GM18858 (cell line): ENCODE data around the gene SPACDR.
"Not testable (repeated sequence)": the region's sequence is repeated elsewhere in the genome, so short reads cannot be mapped to it uniquely, and the experiment has no call there.

Source experiments
- ATAC-seq: cut with Tn5 transposase; IDR thresholded peaks from one replicate; pipeline ENCODE4 v1.9.1; 2021; ENCODE audit not compliant: unreplicated experiment

Gene SPACDR, protein sequence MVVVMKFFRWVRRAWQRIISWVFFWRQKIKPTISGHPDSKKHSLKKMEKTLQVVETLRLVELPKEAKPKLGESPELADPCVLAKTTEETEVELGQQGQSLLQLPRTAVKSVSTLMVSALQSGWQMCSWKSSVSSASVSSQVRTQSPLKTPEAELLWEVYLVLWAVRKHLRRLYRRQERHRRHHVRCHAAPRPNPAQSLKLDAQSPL

DNA sequence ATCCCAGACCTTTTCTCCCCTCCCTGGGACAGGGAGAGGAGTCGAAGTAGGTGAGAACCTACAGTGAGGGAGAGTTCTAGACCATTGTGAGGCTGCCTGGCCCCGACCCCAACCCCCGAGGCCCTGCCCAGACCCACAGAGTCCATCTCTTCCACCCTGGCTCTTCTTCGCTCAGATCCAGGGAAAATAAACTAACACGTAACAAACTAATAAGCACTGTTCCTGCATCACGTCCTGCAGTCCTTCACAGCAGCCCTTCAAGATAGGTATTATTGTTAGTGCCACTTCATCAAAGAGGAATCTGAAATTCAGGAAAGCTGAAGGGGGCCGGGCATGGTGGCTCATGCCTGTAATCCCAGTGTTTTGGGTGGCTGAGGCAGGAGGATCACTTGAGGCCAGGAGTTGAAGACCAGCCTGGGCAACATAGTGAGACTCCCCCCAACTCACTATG, at the start of gene SPACDR:
Gene SPACDR, minus strand, starts transcription at position 51 of the 451 bp plus-strand sequence. CDS start 235 bp downstream, outside the sequence.
- no peak for ATAC-seq

DNA sequence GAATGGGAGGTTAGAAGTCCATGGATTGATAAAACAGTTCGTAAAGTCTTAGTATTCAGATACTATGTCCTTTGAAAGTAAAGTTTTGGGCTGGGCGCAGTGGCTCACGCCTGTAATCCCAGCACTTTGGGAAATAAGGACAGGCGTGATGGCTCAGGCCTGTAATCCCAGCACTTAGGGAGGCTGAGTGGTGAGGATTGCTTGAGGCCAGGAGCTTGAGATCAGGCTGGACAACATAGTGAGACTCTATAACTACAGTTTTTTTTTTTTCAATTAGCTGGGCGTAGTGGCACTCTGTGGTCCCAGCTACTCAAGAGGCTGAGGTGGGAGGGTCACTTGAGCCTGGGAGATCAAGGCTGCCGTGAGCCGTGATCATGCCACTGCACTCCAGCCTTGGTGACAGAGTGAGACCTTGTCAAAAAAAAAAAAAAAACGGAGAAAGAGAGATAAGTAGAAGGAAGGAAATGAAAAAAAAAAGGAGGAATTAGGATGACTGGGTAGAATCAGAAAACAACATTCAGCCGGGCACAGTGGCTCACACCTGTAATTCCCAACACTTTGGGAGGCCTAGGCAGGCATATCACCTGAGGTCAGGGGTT, 49.3 kb upstream of the SPACDR start:
- no peak for ATAC-seq

DNA sequence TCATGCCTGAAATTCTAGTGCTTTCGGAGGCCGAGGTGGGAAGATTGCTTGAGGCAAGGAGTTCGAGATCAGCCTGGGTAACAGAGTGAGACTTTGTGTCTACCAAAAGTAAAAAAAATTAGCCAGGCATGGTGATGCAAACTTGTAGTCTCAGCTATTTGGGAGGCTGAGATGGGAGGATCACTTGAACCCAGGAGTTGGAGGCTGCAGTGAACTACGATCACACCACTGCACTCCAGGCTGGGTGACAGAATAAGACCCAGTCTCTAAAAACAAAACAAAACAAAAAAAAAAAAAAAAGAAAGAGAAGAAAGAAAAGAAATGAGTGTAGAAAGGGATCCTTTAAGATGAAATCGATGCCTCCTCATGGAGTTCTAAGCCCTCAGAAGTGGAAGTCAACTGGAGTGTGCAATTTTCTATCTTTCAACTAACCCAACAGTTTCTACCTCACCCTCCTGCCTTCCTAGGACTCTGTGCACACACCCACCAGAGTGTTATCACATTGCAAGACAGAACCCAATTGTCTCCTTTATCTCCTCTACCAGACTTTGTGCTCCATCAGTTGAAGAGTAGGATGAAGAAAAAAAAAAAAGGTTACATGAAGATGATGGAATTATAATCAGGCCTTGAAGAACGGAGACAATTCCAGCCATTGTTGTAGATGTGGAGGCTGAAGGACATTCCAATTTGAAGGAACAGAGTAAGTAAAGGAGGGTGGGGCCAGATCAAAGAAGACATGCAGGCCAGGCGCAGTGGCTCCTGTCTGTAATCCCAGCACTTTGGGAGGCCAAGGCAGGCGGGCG, 46.6 kb upstream of the SPACDR start:
- no peak for ATAC-seq

DNA sequence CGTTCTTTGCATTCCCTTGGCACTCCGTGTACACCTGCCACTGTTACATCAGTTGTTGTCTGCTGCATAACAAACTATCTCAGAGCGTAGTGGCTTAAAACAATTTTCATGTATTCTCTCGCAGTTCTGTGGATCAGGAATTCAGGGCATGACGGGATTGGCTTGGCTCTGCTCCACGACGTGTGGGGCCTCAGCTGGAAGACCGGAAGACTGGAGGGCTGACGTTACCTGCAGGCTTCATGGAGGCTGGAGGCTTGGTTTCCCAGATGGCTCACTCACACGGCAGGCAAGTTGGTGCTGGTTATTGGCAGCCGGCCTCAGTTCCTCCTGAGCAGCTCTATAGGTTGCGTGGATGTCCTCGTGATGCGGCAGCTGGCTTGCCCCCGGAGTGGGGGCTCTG, 45.2 kb upstream of the SPACDR start:
- ATAC-seq = no peak

DNA sequence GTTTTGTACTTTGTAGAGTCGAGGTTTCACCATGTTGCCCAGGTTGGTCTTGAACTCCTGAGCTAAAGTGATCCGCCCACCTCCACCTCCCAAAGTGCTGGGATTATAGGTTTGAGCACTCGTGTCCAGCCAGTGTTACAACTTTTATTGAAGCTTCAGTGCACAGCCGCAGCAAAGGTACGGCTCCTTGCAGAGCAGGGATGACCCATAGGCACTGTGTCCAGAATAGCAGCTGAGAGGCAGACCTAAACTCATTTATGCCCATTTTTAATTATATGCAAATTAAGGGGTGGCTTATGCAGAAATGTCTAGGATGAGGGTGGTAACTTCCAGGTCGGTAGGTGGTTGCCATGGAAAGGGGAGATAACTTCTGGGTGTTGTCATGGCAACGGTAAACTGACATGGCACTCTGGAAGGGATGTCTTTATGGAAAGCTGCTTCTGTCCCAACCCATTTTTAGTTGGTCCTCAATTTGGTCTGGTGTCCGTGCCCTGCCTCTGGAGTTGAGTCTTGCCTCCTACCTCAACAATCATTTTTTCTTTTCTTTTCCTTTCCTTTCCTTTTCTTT, 42.4 kb upstream of the SPACDR start:
- no peak for ATAC-seq

DNA sequence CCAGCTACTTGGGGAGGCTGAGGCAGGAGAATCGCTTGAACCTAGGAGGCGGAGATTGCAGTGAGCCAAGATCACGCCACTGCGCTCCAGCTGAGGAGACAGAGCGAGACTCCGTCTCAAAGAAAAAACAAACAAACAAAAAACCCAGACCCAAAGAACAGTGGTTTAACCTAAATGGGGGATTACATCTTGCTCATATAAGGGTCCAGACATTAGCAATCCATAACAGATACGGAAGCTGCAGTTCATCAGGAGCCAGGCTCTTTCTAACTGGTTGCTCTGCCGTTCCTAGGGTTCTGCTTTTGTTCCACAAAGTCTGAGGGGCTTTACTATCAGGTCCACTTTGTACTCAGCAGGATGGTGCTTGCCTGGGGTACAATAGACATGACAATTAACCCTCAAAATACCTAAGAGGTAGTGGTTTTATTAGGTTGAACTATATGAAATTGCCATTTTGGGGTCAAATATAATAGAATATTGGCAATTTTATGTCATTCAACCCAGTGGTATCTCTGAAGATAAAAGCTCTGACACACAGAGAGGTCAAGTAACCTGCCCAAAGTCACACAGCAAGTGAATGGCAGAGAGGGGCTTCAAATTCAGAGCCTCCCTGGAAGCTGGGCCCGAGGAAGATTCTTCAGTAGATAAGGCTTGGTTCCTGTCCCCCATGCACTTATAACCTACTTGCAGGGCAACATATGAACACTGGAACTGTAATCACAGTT, 41.0 kb upstream of the SPACDR start:
- no peak for ATAC-seq

DNA sequence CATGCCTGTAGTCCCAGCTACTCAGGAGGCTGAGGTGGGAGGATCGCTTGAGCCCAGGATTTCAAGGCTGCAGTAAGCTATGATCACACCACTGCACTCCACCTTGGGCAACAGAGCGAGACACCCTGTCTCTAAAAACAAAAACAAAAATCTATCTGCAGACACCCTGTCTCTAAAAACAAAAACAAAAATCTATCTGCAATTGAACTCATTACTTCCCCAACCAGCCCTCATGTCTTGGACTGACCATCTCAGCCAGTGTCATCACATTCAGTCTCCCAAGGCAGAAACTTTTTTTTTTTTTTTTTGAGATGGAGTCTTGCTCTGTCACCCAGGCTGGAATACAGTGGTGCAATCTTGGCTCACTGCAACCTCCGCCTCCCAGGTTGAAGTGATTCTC, 40.0 kb upstream of the SPACDR start:
- not testable (repeated sequence) for ATAC-seq

DNA sequence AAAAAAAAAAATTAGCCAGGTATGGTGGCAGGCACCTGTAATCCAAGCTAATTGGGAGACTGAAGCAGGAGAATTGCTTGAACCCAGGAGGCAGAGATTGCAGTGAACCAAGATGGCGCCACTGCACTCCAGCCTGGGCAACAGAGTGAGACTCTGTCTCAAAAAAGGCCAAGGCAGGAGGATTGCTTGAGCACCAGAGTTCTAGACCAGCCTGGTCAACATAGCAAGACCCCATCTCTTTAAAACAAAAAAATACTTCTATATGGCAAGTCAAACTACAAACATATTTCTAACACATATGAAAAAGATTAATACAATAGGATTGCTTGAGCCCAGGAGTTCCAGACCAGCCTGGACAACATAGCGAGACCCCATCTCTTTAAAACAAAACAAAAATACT, 36.7 kb upstream of the SPACDR start:
- not testable (repeated sequence) for ATAC-seq

DNA sequence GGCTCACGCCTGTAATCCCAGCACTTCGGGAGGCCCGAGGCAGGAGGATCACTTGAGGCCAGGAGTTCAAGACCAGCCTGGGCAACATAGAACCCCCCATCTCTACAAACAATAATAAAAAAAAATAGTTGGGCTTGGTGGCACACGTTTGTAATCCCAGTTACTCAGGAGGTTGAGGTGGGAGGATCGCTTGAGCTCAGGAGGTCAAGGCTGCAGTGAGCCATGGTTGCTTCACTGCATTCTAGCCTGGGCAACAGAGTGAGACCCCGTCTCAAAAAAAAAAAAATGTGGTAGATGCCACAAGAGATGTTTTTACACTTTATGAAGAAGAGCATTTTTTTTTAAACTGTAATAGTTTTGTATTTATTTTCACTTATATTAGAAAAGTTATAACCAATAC, 32.4 kb upstream of the SPACDR start:
- ATAC-seq = no peak

DNA sequence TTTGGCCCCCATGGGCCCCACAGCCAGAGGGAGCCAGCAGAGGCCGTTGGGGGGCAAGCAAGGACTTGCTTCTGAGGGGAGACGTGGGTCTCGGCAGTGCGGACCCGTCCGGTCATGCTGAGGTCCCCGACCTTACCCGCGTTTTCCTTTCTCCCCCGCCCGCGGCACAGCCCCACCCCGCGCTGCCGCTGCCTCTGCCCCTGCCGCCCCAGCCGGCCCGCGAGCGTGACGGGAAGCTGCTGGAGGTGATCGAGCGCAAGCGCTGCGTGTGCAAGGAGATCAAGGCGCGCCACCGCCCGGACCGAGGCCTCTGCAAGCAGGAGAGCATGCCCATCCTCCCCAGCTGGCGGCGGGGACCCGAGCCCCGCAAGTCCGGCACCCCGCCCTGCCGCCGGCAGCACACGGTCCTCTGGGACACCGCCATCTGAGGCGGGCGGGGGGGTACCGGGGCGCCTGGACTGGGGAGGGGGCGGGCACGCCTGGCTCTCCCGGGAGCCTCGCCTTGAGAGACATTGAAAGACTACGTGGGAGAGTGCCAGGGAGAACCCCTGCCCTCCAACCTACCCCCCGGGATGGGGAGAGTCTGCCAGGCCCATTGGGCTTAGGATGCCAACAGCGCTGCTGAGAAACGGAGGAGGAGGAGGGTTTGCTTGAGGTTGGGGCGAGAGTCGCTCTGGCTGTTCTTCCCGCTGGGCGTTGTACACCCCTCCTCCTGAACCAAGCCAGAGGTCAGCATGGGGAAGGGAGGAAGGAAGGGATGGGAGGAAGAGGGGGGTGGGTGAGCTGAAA, 29.6 kb upstream of the SPACDR start:
- ATAC-seq = no peak

DNA sequence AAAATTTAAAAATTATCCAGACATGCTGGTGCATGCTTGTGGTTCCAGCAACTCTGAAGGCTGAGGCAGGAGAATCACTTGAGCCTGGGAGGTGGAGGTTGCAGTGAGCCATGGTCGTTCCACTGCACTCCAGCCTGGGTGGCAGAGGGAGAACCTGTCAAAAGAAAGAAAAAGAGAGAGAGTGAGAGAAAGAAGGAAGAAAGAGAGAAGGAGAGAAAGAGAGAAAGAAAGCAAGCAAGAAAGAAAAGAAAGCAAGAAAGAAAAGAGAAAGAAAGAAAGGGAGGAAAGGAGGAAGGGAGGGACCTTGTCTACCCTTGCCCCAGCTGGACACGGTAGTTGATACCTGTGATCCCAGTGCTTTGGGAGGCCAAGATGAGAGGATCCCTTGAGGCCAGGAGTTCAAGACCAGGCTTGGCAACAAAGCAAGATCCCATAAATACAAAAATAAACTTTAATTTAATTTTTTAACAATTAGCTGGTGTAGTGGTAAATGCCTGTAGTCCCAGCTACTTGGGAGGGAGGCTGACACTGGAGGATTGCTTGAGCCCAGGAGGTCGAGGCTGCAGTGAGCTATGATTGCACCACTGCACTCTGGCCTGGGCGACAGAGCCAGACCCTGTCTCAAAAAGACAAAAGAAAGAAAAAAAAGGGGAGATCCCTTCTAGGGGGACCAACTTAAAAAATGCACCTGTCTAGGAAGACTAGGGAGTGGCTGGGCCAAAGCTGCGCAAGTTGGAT, 28.8 kb upstream of the SPACDR start:
- ATAC-seq = no peak

DNA sequence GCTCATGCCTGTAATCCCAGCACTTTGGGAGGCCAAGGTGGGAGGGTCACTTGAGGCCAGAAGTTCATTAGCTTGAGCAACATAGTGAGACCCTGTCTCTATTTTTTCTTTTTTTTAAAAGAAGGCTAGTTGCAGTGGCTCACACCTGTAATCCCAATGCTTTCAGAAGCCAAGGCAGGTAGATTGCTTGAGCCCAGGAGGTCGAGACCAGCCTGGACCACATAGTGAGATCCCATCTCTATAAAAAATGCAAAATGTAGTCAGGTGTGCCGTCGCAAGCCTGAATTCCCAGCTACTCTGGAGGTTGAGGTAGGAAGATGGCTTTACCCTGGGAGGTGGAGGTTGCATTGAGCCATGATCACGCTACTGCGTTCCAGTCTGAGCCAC, 27.1 kb upstream of the SPACDR start:
- no peak for ATAC-seq

DNA sequence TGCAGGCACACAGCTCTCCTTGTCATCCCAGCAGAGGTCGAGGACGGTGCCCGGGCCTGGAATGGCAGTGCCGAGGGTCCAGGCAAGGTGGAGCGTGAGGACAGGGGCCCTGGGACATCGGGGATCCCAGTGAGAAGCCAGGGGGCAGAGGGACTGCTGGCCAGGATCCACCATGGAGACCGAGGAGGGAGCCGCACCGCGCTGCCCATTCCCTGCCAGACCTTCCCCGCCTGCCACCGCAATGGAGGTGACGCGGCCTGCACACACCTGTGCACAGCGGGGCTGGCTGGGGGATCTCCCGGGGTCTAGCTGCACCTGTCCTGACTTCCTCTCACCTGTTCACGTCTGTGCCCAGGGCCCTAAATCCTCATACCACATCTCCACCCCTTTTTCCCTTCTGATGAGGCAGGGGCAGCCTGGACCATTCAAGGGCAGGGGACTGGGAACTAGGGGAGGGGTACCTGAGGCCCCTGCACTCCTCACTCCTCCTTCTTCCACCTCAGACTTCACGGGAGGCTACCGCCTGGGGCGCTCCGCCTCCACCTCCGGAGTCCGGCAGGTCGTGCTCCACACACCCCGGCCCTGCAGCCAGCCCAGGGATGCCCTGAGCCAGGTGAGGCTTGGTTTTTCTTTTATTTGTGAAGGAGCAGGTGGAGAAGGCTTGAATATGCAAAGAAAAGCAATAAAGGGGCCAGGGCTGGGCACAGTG, 26.6 kb upstream of the SPACDR start:
- ATAC-seq = no peak

DNA sequence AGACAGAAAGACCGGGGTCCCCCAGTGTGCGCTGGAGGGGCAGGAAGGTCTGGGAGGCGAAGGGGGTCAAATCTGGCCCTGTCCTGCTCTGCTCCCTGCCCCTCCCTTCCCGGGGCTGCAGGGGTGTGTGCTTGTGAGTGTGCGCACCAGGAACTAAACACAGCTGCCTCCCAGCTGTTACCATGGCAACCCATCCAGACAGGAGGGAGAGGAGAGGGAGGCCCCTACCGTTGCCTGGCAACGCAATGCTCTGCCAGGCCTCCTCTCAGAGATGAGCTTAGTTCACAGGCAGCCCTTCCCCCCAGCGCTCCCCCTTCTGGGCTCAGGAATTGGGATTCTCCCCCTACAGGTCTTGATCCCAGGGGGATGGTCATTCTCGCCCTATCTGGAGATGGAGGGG, 25.8 kb upstream of the SPACDR start:
- ATAC-seq = no peak

DNA sequence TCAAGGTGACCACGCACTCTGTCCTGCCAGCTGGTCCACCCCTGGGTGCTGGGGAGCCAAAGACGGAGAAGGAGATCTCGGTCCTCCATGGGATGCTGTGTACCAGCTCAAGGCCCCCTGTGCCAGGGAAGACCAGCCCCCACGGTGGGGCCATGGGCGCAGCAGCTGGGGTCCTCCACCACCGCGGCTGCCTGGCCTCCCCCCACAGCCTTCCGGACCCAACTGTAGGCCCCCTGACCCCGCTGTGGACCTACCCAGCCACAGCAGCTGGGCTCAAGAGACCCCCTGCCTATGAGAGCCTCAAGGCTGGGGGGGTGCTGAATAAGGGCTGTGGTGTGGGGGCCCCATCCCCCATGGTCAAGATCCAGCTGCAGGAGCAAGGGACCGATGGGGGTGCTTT, 25.1 kb upstream of the SPACDR start:
- no peak for ATAC-seq

DNA sequence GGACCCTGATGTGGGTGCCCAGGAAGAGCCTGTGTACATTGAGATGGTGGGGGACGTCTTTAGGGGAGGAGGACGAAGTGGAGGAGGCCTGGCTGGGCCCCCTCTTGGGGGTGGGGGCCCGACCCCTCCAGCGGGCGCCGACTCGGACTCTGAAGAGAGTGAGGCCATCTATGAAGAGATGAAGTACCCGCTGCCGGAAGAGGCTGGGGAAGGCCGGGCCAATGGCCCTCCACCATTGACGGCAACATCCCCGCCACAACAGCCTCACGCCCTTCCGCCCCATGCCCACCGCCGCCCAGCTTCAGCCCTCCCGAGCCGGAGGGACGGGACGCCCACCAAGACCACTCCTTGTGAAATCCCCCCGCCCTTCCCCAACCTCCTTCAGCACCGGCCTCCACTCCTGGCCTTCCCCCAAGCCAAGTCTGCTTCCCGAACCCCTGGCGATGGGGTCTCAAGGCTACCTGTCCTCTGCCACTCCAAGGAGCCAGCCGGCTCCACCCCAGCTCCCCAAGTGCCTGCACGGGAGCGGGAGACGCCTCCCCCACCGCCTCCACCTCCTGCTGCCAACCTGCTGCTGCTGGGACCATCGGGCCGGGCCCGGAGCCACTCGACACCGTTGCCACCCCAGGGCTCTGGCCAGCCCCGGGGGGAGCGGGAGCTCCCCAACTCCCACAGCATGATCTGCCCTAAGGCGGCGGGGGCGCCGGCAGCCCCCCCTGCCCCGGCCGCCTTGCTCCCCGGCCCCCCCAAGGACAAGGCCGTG, 24.5 kb upstream of the SPACDR start:
- no peak for ATAC-seq

DNA sequence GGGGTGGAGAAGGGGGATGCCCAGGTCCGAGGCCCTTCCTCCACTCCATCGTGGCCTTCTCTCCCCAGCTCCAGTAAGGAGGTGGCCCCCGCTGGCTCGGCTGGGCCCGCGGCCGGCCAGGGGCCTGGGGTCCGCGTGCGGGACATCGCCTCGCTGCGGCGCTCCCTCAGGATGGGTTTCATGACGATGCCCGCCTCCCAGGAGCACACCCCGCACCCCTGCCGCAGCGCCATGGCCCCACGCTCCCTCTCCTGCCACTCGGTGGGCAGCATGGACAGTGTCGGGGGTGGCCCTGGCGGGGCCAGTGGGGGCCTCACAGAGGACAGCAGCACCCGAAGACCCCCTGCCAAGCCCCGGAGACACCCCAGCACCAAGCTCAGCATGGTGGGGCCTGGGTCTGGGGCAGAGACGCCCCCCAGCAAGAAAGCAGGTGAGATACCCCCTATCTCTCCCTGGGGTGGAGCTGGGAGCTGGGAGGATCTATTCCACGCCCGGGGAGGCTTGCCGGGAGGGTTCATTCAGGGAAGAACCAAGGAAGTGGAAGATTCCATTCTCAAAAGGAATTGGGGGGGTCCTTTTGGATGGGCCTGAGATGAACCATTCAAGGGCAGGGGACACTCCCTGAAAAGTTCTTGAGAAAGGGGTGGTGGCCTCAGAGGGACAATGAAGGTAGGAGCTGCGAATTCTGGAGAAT, 22.8 kb upstream of the SPACDR start:
- ATAC-seq = no peak

DNA sequence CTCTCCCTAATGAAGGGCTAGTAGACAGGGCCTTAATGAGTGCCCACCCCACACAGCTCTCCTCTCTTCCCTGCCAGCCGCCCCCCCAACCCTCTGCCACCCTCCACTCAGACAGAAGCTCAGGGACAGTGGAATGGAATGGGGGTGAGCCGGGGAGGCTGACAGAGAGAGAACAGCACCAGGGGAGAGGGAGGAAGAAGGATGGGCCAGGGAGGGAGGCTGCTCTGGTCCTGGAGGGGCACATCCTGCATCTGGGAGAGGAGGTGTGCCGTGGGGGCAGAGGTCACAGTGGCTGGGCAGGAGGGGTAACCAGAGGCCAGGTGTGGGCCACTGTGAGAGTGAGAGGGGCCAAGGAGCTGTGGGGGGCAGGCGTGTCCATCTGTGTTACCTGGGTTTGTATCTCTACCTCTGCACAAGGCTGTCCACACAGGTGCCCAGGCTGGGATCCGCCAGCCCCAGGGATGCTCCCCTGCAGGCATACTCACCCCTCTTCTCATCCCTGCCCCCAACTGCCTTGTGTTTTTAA, 22.1 kb upstream of the SPACDR start:
- ATAC-seq = no peak
